Measurements from ENCODE around the gene TEKTIP1.
"Not testable (repeated sequence)": the region's sequence is repeated elsewhere in the genome, so short reads cannot be mapped to it uniquely, and the experiment has no call there.

Gene TEKTIP1

DNA sequence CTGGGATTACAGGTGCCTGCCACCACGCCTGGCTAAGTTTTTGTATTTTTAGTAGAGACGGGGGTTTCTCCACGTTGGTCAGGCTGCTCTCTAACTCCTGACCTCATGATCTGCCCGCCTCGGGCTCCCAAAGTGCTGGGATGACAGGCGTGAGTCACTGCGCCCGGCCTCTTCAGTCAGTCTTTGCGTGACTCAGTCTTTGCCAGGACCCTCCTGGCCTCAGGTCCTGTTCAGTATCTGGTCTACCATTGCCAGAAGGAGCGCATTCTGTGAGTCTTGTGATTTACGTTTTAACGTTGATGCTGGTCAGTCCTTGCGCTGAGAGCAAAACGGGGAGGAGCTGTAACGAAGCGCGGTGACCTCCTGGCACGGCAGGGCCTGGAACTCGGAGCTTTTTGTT lies 26.2 kb downstream of the TEKTIP1 start:
- ChIA-PET CTCF (no interaction called here), POLR2A (interaction anchor here (1.2 kb wide), 1 partner anchor 198 kb away, joined by 3 read pairs; the partner anchor contains the start of gene MRPL54)
- TF ChIP-seq FOXM1 (IDR thresholded peaks at IDR 0.05; ENCODE audit: borderline replicate concordance) (no peak), ZNF384 (IDR thresholded peaks at IDR 0.05) (no peak), CTBP1 (IDR thresholded peaks at IDR 0.05; ENCODE audit: borderline replicate concordance) (no peak), SP1 (IDR thresholded peaks at IDR 0.05) (no peak), ELF4 (IDR thresholded peaks at IDR 0.05) (no peak), FOXK2 (IDR thresholded peaks at IDR 0.05) (no peak), HDGF (IDR thresholded peaks at IDR 0.05; ENCODE audit: borderline replicate concordance) (no peak), BHLHE40 (IDR thresholded peaks at IDR 0.05; ENCODE audit: borderline replicate concordance) (no peak), LEF1 (IDR thresholded peaks at IDR 0.05; ENCODE audit: borderline replicate concordance) (no peak)
- TF ChIP-seq, protein P1, sequence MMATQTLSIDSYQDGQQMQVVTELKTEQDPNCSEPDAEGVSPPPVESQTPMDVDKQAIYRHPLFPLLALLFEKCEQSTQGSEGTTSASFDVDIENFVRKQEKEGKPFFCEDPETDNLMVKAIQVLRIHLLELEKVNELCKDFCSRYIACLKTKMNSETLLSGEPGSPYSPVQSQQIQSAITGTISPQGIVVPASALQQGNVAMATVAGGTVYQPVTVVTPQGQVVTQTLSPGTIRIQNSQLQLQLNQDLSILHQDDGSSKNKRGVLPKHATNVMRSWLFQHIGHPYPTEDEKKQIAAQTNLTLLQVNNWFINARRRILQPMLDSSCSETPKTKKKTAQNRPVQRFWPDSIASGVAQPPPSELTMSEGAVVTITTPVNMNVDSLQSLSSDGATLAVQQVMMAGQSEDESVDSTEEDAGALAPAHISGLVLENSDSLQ (IDR thresholded peaks at IDR 0.05), result no peak
- DNase-seq (ENCODE audit: extremely low spot score), result no peak

DNA sequence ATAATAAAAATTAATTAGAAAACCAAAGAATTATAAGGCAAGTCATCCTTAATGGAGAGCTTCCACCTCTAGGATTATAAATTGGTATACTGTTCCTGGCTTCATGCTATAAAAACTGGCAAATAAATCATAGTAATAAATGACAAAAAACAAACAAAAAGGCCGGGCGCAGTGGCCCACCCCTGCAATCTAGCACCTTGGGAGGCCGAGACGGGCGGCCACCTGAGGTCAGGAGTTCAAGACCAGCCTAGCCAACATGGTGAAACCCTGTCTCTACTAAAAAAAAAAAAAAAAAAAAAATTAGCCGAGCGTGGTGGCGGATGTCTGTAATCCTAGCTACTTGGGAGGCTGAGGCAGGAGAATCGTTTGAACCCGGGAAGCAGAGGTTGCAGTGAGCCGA lies 31.1 kb downstream of the TEKTIP1 start:
- CTCF ChIA-PET, result interaction anchor here (1.0 kb wide), 1 partner anchor 25 kb away, joined by 4 read pairs; no protein-coding TSS in a partner anchor
- POLR2A ChIA-PET; DNase-seq (ENCODE audit: extremely low spot score): not testable (repeated sequence)
- TF ChIP-seq, protein P1 (IDR thresholded peaks at IDR 0.05), result peak; percentile 40

DNA sequence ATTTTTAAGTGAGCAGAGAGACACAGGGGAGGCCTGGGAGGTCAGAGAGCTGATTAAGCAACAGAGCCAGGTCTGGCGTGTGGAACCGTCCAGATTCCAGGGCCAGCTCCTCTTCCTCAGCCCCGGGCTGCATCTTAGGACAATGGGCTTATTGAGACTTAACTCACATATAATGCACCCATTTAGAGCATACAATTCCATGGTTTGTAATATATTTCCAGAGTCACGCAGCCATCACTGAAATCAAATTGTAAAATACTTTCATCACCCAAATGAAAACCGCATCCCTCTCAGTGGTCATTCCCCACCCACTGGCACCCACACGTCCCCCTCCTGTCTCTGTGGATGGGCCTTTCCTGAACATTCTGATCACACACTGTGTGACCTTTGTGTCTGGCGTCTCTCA lies 31.6 kb downstream of the TEKTIP1 start:
- DNase-seq (ENCODE audit: extremely low spot score), result no peak
- TF ChIP-seq TARDBP (IDR thresholded peaks at IDR 0.05) (no peak), ELF4 (IDR thresholded peaks at IDR 0.05) (no peak), SP1 (IDR thresholded peaks at IDR 0.05) (no peak), ZNF384 (IDR thresholded peaks at IDR 0.05) (no peak), FOXA1 (IDR thresholded peaks at IDR 0.05) (no peak), HDGF (IDR thresholded peaks at IDR 0.05; ENCODE audit: borderline replicate concordance) (no peak), BHLHE40 (IDR thresholded peaks at IDR 0.05; ENCODE audit: borderline replicate concordance) (no peak), FOXM1 (IDR thresholded peaks at IDR 0.05; ENCODE audit: borderline replicate concordance) (no peak), LEF1 (IDR thresholded peaks at IDR 0.05; ENCODE audit: borderline replicate concordance) (no peak), ARNT (IDR thresholded peaks at IDR 0.05) (no peak), SUZ12 (IDR thresholded peaks at IDR 0.05) (no peak), NFRKB (IDR thresholded peaks at IDR 0.05) (no peak), CTBP1 (IDR thresholded peaks at IDR 0.05; ENCODE audit: borderline replicate concordance) (no peak), L3MBTL2 (conservative IDR thresholded peaks at IDR 0.05) (no peak), FOXK2 (IDR thresholded peaks at IDR 0.05) (no peak)
- TF ChIP-seq, protein P1 (IDR thresholded peaks at IDR 0.05), result no peak
- CTCF ChIA-PET, result no interaction called here
- POLR2A ChIA-PET, result no interaction called here

DNA sequence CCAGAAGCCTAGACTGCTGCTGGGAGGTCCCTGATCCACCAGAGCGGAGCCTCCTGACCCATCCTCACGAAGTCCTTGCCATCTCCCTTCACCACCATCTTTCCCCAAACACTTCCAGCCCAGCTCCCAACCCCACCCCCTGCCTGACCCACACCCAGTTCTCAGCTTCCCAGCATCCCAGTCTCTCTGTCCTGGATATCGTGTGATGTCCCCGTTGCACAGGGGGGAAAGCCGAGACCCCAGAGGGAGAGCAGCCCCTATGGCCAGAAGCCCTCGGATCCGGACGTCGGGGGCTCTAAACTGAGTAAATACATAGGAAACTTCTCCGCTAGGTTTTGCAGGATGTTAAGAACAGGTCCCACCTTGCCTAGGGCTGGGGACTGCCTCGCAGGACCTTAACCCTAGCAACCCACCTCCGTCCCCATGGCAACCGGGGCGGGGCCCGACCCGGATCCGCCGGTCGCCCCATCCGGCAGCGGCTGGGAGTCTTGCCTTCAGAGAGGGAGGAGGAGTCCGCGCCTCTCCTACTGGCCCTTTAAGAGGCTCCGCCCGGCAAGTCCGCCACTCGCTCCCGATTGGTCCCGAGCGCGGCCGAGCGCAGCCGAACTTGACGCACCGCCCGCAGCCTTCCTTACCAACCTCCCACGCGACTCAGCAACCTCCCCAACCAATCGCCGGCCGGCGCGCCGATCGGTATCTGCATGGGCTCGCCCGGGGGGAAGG lies 33.3 kb downstream of the TEKTIP1 start:
- DNase-seq (ENCODE audit: extremely low spot score), result peak; percentile 93
- TF ChIP-seq SUZ12 (IDR thresholded peaks at IDR 0.05) (no peak), BHLHE40 (IDR thresholded peaks at IDR 0.05; ENCODE audit: borderline replicate concordance) (no peak), SP1 (IDR thresholded peaks at IDR 0.05) (no peak), HDGF (IDR thresholded peaks at IDR 0.05; ENCODE audit: borderline replicate concordance) (0 out of 2 replicates have a peak, but pooled peaks have one; percentile 21), ARNT (IDR thresholded peaks at IDR 0.05) (no peak)
- ChIA-PET POLR2A (no interaction called here), CTCF (no interaction called here)

DNA sequence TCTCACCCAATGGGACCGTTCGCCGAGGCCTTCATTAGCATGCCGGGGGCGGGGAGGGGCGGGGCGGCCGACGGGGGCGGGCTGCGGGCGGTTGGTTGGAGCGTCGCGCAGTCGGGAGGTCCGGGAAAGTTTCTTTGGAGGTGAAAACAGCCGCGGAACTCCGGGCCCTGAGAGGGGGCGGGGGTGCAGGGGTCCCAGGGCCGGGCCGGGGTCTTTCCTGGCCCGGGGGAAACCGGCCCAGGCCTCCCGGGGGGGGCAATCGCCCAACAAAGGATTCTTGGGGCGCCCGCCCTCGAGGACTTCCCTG lies 33.8 kb downstream of the TEKTIP1 start, which contains the start of gene HMG20B:
Gene HMG20B (plus strand): TSS at position 90 of the 307 bp plus-strand sequence. CDS start 366 bp downstream, outside the sequence.
- ChIA-PET POLR2A (no interaction called here), CTCF (no interaction called here)
- TF ChIP-seq LEF1 (IDR thresholded peaks at IDR 0.05; ENCODE audit: borderline replicate concordance), result no peak
- no peak for TF ChIP-seq BHLHE40 (IDR thresholded peaks at IDR 0.05; ENCODE audit: borderline replicate concordance)
- no peak for TF ChIP-seq SP1 (IDR thresholded peaks at IDR 0.05)
- no peak for TF ChIP-seq SUZ12 (IDR thresholded peaks at IDR 0.05)
- TF ChIP-seq HDGF (IDR thresholded peaks at IDR 0.05; ENCODE audit: borderline replicate concordance), result no peak
- TF ChIP-seq, protein P1 (IDR thresholded peaks at IDR 0.05), result no peak
- no peak for TF ChIP-seq ARNT (IDR thresholded peaks at IDR 0.05)
- no peak for TF ChIP-seq FOXA1 (IDR thresholded peaks at IDR 0.05)
- no peak for TF ChIP-seq FOXK2 (IDR thresholded peaks at IDR 0.05)
- TF ChIP-seq TARDBP (IDR thresholded peaks at IDR 0.05), result no peak
- no peak for TF ChIP-seq FOXM1 (IDR thresholded peaks at IDR 0.05; ENCODE audit: borderline replicate concordance)
- no peak for TF ChIP-seq NFRKB (IDR thresholded peaks at IDR 0.05)
- no peak for DNase-seq (ENCODE audit: extremely low spot score)

All from HEK293T (cell line).